ENCODE results near the gene MADCAM1. TPM values are rescaled to one million over a fixed set of nuclear protein-coding genes. Genes with fewer than 3 reads are reported as not detected.

Gene MADCAM1
- total and polyA plus RNA-seq, 2 donors (not counting 1 experiment from before 2014, with no cell fraction given), result 0.70 to 2.5 TPM

GRCh38 chr19:474126-475078 lies 21.9 kb upstream of the MADCAM1 start:
- Histone ChIP-seq H2AFZ (ENCODE audit: insufficient read depth, low read depth, low read length, poor library complexity, severe bottlenecking) (no peak overlapping the region), H3K79me2 (ENCODE audit: control insufficient read depth, insufficient read depth, low read length) (no peaks in the 10 kb centered on the region), H3K4me1 (ENCODE audit: control insufficient read depth in 2 of 2, insufficient read depth in 2 of 2, low read length in 2 of 2) (no peaks in the 10 kb centered on the region), H4K20me1 (ENCODE audit: control insufficient read depth, insufficient read depth, low read length, poor library complexity, severe bottlenecking) (no peaks in the 10 kb centered on the region), H3K36me3 (replicated peaks in 1 of 2; ENCODE audit: control extremely low read depth in 1 of 2, control insufficient read depth in 1 of 2, extremely low read depth in 1 of 2, insufficient read depth in 2 of 2, low read length in 1 of 2) (no peaks in the 10 kb centered on the region), H3K9ac (ENCODE audit: low read length) (no peak overlapping the region), H3K27me3 (replicated peaks in 1 of 4; ENCODE audit: control extremely low read depth in 1 of 4, control insufficient read depth in 3 of 4, insufficient read depth in 4 of 4, low read length in 3 of 4) (no peaks in the 10 kb centered on the region), H3K4me3 (ENCODE audit: control extremely low read depth in 1 of 5, extremely low read depth in 1 of 5, insufficient read depth in 1 of 5, low read depth in 2 of 5, low read length in 4 of 5) (no peak overlapping the region), H3K27ac (ENCODE audit: low read length in 2 of 2) (no peak overlapping the region), H3K4me2 (replicated peaks; ENCODE audit: low read depth, low read length, poor library complexity, severe bottlenecking) (no peak overlapping the region), H3K9me3 (ENCODE audit: control extremely low read depth in 1 of 3, control insufficient read depth in 2 of 3, insufficient read depth in 1 of 3, low read length in 2 of 3) (no peaks in the 10 kb centered on the region)
- no peak for DNase-seq
- Mint-ChIP-seq H3K4me3 (no peak overlapping the region), H3K27me3 (peaks cover 5% of the 10 kb centered on the region), H3K9me3 (ENCODE audit: insufficient read depth) (peaks cover 3% of the 10 kb centered on the region), H3K4me1 (no peaks in the 10 kb centered on the region), H3K27ac (no peak overlapping the region)
- no peak for ATAC-seq (ENCODE audit: low read depth)
- CTCF ChIA-PET, result no interaction called here
- no peak for TF ChIP-seq CTCF (IDR thresholded peaks at IDR 0.05)
- no peak for TF ChIP-seq EZH2 (IDR thresholded peaks at IDR 0.05; ENCODE audit: borderline replicate concordance, insufficient read depth, low read depth, low read length, poor library complexity, severe bottlenecking)
- 70% methylated on average over 48 of the region's 57 CpGs for WGBS (ENCODE audit: insufficient coverage)
- intact Hi-C loops (cut with micrococcal nuclease), result no loop called here
- POLR2A ChIA-PET, result no interaction called here

- peaks cover under 1% of the 10 kb centered on the region for H3K9me3 Mint-ChIP-seq (ENCODE audit: insufficient read depth)
- ATAC-seq (ENCODE audit: low read depth) (no peak), DNase-seq (no peak)
- Histone ChIP-seq H3K79me2 (ENCODE audit: control insufficient read depth, insufficient read depth, low read length) (no peaks in the 10 kb centered on the region), H3K9me3 (ENCODE audit: control extremely low read depth in 1 of 3, control insufficient read depth in 2 of 3, insufficient read depth in 1 of 3, low read length in 2 of 3) (peaks cover 0 to 6% (median 0%) of the 10 kb centered on the region in 3 donors), H3K4me1 (ENCODE audit: control insufficient read depth in 2 of 2, insufficient read depth in 2 of 2, low read length in 2 of 2) (peaks cover 0 to 6% of the 10 kb centered on the region in 2 donors), H3K27me3 (replicated peaks in 1 of 4; ENCODE audit: control extremely low read depth in 1 of 4, control insufficient read depth in 3 of 4, insufficient read depth in 4 of 4, low read length in 3 of 4) (no peaks in the 10 kb centered on the region), H3K9ac (ENCODE audit: low read length) (no peak overlapping the region), H3K4me3 (ENCODE audit: control extremely low read depth in 1 of 5, extremely low read depth in 1 of 5, insufficient read depth in 1 of 5, low read depth in 2 of 5, low read length in 4 of 5) (no peak overlapping the region), H3K4me2 (replicated peaks; ENCODE audit: low read depth, low read length, poor library complexity, severe bottlenecking) (no peak overlapping the region), H4K20me1 (ENCODE audit: control insufficient read depth, insufficient read depth, low read length, poor library complexity, severe bottlenecking) (no peaks in the 10 kb centered on the region), H3K36me3 (replicated peaks in 1 of 2; ENCODE audit: control extremely low read depth in 1 of 2, control insufficient read depth in 1 of 2, extremely low read depth in 1 of 2, insufficient read depth in 2 of 2, low read length in 1 of 2) (no peaks in the 10 kb centered on the region), H2AFZ (ENCODE audit: insufficient read depth, low read depth, low read length, poor library complexity, severe bottlenecking) (no peak overlapping the region), H3K27ac (ENCODE audit: low read length in 2 of 2) (no peak overlapping the region)
- H3K4me1 Mint-ChIP-seq, result peaks cover 4% of the 10 kb centered on the region
- WGBS (ENCODE audit: insufficient coverage), result 79% methylated on average over 13 of the region's 13 CpGs
- intact Hi-C loops (cut with micrococcal nuclease), result no loop called here
- H3K27me3 Mint-ChIP-seq, result peaks cover 5% of the 10 kb centered on the region
- ChIA-PET POLR2A (no interaction called here), CTCF (no interaction called here)
- no peak overlapping the region for H3K4me3 Mint-ChIP-seq
- TF ChIP-seq EZH2 (IDR thresholded peaks at IDR 0.05; ENCODE audit: borderline replicate concordance, insufficient read depth, low read depth, low read length, poor library complexity, severe bottlenecking) (no peak), CTCF (IDR thresholded peaks at IDR 0.05) (no peak)
- H3K27ac Mint-ChIP-seq, result no peak overlapping the region
These were observed 20.9 kb upstream of the MADCAM1 start for GRCh38 chr19:475360-475759.

Measured in B cell (primary cell).